NCI-H526 treated with DMSO at 0.1 percent for 48 hours (cell line): ENCODE results near the gene FOXO1.

Experiments used
- DNase-seq: peaks from one replicate; lab custom pipeline; 2025; lab: John Stamatoyannopoulos, UW

Gene FOXO1

DNA sequence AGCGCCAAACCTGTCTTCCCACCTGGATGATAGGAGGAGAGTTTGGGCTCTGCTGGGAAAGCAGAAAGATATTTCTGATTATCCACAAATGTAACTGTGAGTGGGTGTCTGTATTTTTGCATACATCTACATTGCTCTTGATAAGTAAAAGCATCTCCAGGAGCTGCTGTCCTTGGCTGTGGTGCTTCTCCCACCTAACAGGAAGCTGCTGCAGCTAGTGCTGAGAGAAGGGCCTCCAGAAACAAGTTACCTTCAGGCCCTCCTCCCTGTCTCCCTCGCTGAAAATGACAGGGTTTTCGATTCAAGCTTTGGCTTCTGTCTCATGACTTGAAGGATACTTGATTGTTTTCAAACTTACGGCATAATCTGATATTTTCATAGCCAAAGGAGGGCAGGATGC, 90.1 kb downstream of the FOXO1 start:
- no peak for DNase-seq

DNA sequence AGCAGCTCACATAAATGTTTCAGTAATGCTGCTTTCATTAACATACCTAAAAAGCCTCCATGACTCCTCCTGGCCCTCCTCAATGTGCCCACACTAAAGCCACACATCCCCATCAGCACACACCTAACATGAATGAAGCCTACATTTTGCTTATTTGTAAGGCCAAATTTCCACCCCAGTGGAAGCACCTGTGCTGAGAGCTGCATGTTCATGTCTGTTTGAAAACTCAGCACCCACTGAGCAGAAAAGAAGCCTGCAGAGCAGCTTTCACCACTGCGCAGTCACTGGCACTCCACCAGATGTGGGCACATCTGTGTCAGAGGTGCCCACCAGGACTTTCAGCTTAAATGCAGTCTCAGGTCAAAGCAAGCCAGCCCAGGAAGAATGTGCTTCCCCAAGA, 93.5 kb downstream of the FOXO1 start:
- no peak for DNase-seq

- no peak for DNase-seq
These were observed 95.0 kb downstream of the FOXO1 start for GRCh38 chr13:40571338-40571963.

DNA sequence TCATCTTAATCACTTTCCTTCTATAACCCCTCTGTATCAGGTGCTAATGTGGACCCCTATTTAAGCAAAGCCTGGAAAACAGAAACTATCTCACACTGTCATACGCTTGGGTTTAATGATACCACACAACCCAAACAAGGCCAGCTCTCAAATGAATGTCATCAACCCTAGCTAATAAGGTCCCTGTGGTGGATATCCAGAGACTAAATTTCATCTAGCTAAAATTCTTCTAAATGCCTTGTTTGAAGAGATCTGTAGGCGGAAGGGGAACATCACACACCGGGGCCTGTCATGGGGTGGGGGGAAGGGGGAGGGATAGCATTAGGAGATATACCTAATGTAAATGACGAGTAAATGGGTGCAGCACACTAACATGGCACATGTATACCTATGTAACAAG, 95.5 kb downstream of the FOXO1 start:
- no peak for DNase-seq

DNA sequence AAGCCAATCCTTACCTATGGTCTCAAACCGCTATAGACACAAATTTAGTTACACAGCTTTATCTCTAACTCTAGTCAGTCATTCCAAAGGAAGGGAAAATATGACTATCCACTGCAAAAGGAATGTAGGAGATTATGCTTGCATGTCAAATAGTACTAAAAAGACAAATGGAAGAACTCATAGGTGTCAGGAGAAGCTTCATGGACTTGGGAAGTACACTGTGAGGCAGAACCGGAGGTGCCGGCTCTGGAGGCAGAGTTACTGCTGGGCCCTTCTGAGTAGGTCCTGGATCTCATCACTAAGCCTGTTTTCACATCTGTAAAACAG, 97.5 kb downstream of the FOXO1 start:
- no peak for DNase-seq

GRCh38 chr13:40568246-40569023, 98.0 kb downstream of the FOXO1 start:
- DNase-seq: no peak

DNA sequence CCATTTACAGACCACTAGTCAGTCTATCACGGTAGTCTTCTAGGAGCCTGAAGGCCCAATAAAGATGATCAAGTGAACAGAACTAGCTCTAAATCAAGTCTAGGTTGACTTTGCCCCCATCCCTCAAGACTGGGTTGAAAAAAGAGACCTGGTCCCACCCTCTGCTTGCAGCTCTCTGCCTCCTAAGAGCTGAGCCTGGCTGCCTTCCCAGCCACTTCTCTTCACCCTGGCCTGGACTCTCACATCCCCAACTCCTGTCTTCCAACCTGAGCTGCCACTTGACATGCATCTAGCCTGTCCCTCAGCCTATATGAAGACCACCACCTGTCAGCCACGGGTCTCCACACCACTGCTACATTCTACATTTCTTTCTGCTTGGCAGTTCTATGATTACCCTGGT, 99.6 kb downstream of the FOXO1 start:
- no peak for DNase-seq

DNA sequence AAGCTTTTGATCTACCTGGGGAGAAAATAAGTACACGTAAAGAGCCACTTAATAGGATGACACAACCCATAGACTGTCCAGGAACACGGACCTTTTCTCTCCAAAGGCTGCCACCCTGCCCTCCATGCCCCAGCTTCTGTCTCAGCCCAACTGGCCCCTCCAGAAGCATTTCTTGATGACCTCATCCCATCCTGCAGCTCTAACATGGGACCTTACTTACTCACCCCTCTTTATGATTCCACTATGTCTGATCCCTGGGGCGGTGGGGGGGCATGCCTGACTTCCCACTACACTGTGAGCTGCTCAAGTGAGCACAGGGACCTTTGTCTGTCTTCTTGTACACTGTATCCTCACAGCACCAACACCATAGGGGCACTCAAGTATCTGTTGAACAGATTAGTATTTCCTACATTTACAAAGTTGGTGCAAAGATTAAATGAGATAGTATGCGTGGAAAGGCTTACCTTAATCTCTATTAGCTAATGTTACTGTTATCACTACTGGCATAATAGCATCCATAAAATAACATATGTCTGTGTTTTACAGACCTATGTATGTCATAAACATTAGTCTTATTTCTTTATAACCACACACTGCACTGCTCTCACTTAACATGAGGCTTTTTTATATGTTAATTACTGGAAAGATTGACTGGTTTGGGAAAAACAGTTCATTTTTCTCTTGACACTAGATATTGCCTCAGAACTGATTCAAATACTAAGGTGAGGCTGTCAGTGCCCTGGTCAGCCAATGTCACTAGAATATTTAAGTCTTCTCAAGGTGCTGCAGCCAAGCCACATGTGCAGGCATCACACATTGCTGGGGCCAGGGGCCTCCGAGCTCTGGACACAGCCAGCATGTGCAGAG, 100.9 kb downstream of the FOXO1 start:
- no peak for DNase-seq

- DNase-seq: no peak
These were observed 102.0 kb downstream of the FOXO1 start for GRCh38 chr13:40564342-40565001.

DNA sequence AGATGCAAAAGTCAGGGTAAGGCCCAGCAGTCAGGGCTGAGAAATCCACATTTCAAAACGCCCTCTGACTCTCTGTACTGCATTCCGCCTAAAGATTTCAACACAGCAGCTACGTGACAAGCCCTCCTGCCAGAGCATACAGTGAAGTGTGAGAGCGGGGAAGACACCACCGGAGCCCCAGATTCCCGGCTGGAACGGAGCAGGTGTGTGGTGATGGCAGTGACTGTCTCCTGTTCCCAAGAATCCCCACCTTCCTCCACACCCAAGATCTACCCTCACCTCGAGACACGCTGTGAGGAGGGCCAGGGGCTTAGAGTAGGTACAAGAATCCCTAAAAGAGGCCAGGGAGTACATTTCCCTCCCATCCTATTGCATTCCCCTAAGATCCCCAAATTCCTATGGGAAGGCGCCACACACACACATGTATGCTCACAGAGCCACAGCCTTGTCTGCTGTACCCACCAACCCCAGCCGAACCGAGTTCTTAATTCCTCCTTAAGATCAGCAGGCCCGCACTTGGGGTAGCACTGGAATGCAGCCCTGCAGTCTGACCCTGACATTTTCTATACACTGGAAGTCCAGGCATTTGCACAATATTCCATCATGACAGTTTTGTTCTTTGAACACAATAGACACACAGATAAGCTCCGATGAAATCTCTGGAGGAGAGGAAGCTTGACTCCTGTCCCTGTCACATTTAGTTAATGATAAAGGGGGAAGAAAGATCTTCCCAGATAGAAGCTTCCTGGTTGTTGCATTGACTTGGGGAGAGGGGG, 102.9 kb downstream of the FOXO1 start:
- DNase-seq: no peak

DNA sequence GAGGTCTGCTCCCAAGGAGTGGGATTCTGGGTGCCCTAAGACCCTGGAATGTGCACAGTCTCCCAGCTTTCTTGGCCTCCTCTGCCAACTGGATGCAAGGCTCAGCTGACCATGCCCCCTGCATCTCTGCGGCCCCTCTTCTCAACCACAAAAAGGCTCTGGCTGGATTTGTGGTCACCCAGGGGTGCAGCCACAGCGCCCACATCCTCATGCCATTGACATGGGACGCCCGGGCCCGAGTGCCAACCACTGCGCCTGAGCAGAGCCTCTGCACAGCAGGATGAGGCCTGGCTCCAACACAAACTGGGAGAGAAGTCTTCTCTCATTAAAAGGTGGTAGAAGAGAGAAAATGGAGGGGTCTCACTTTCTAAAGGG, 103.5 kb downstream of the FOXO1 start:
- no peak for DNase-seq

DNA sequence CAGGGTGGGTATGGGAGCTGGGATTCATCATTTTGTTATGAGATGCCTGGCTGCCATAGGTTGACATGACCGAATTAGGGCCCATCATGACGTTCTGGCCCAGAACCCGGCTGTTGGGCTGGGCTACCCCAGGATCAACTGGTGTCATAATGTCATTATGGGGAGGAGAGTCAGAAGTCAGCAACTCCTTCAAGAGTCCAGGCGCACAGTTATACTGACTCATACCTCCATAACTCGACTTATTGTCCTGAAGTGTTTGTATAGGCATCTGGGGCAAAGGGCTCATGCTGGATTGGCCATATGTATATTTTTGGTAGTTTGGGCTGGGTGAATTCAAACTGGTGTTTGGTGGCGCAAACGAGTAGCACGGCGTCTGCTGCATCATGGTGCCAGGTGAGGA, 106.5 kb downstream of the FOXO1 start:
- no peak for DNase-seq

- no peak for DNase-seq
These were observed 107.8 kb downstream of the FOXO1 start for GRCh38 chr13:40558656-40559055.

DNA sequence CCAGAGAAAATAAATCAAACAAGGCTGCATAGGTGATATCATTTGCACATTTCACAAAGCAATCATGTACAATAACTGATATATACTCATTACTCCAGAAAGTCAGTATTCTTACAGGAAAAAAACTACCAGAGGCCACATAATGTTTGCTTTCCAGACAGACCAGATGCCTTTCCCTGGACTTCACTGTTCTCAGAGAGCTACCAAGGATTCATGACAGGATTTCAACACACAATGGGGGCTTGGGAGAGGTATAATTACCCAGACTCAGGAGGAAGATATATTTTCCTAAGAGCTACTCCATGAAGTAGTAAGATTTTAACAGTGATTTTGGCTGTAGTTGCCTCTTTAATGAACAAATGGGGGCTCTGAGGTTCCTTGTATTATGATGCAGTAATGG, 110.0 kb downstream of the FOXO1 start:
- DNase-seq: no peak

- DNase-seq: no peak
These were observed 113.1 kb downstream of the FOXO1 start for GRCh38 chr13:40553356-40553755.

- DNase-seq: no peak
These were observed 113.5 kb downstream of the FOXO1 start for GRCh38 chr13:40552895-40553294.

DNA sequence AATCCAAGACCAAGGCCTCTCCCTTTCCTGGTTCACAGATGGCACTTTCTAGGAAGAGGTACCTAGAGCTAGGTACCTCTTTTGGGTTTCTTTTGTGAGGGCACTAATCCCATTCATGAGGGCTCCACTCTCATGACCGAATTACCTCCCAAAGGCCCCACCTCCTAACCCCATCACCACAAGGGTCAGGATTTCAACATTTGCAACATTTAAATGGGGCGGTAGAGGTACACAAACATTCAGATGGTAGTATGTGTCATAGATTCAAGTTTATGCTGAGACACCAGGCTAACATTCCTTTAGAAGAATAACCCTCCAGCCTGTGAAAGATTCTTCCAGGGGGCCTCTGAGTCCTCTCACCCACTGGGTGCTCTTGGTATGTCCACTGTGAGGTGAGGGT, 116.3 kb downstream of the FOXO1 start:
- DNase-seq: no peak

DNA sequence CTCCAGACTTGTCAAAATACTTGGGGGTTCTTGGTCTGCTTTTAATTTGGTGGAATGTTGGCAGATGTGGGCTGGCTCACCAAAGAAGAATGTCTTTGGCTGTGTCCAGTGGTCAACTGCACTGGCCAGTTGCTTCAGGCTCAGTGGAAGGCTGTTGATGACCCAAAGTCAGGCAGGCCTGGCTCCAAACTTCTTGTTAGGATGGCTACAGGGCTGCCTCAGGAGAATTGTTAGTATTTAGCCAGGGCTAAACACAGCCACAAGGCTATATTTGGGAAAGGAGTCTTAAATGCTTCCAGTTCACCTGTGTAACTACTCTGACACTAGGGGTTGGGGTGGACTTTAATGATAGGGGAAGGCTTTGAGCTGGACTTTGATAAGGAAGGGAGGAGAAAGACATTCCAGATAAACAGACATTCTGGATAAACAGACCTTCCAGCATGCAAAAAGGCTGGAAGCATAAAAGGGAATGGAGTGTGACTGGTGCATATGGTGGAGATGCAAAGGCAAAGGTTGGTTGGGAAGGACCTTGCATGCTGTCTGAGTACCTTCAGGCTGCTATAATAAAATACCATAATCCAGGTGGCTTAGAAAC, 116.8 kb downstream of the FOXO1 start:
- DNase-seq: no peak

GRCh38 chr13:40547591-40548315, 118.7 kb downstream of the FOXO1 start:
- peak; percentile 38 for DNase-seq

DNA sequence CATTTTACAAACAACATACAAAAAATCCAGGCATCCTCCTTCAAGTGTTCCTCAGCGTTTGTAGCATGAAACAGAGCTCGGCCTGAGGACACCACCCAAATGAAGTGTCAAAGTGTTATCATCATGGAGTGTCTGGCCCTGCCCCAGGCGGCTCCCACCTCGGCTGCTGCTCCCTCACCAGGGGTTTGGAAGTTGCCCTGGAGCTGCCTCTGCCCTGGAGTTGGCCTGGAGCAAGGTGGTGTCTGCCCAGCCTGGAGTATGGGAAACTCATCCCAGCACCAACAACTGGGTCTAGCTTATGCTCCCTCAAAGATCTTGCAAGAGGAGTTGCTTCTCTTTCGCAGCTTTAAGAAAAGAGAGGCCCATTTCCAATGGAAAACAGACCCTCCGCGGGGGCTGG, 120.4 kb downstream of the FOXO1 start:
- DNase-seq: no peak
